GM12872 (cell line): ENCODE results near the gene MCCC2.

Source experiments
- CTCF ChIP-seq: IDR thresholded peaks from 3 replicates; pipeline ENCODE4 v1.5.1; 2011; ENCODE audit warnings: low read depth, mild to moderate bottlenecking, low read length, moderate library complexity; ENCODE audit not compliant: insufficient read depth

The MCCC2 gene

GRCh38 chr5:71586941-71587765 lies at the start of gene MCCC2:
Gene MCCC2, plus strand, starts transcription at chr5:71587340. Its CDS starts 86 bp downstream, at chr5:71587426.
- no peak for TF ChIP-seq CTCF

GRCh38 chr5:71537687-71538086 lies 49.5 kb upstream of the MCCC2 start:
- no peak for TF ChIP-seq CTCF

GRCh38 chr5:71563161-71563560 lies 24.0 kb upstream of the MCCC2 start:
- TF ChIP-seq CTCF, result no peak

- no peak for TF ChIP-seq CTCF
These were observed 22.2 kb upstream of the MCCC2 start for GRCh38 chr5:71564895-71565294.

DNA sequence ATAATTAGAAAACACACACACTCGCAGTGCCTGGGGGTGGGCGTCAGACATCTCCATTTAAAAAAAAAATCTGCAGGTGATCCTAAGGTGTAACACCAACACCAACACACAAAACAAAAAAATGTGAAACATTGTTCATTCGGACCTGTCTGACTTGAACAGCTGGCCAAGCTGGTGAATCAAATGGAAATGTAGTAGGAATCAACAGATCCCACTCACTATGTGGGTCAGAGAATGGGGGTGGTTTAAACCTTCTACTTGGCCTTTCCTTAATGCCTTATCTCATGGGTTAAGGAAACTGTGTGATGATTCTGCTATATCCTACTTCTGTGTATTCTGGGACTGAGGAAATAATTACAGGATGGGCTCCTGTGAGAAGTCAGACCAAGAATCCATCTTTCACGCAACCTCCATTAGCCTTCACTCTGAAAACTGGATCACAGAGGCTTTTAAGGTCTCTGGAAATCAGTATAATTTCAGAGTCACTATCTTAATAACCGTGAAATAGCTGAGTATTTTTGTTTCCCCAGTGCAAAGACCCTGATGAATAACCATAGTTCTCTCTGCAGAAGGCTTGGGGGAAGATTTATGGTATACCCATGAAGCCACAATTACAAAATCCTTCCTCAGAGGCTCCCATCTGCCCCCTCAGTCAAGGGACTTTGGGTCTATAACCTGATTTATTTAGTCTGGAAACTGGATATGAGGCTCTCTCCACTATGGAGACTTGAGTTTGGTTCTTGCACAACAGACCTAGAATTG lies 17.2 kb upstream of the MCCC2 start:
- TF ChIP-seq CTCF, result no peak

- TF ChIP-seq CTCF, result no peak
These were observed 13.5 kb upstream of the MCCC2 start for GRCh38 chr5:71573591-71573990.

- TF ChIP-seq CTCF, result no peak
These were observed 10.9 kb upstream of the MCCC2 start for GRCh38 chr5:71576241-71576640.
